Testis (tissue), 3 donors: ENCODE results near the gene IFNG. TPM values are rescaled to one million over a fixed set of nuclear protein-coding genes. Genes with fewer than 3 reads are reported as not detected.

Experiments used
- DNase-seq: peaks from one replicate; pipeline ENCODE4 v3.0.0-alpha.2; 2019
- H3K27ac ChIP-seq, 2 donors: fragments of 200-600 bp; sonication (generic); one replicate each; pipeline ENCODE4 v1.5.1; 2019
- H3K27me3 ChIP-seq: fragments of 200-600 bp; sonication (generic); one replicate; pipeline ENCODE4 v1.5.1; 2019
- H3K36me3 ChIP-seq: fragments of 200-600 bp; sonication (generic); one replicate; pipeline ENCODE4 v1.5.1; 2017; ENCODE audit warnings: low read depth; ENCODE audit errors: missing control alignments
- H3K4me1 ChIP-seq: fragments of 200-600 bp; sonication (generic); one replicate; pipeline ENCODE4 v1.5.1; 2019
- H3K4me3 ChIP-seq, 2 donors: fragments of 200-600 bp; sonication (generic); one replicate each; pipeline ENCODE4 v1.5.1; 2017 to 2019
- H3K9me3 ChIP-seq: fragments of 200-600 bp; sonication (generic); one replicate; pipeline ENCODE4 v1.5.1; 2017
- POLR2A ChIP-seq: fragments of 450-650 bp; IDR thresholded peaks from one replicate; pipeline ENCODE4 v1.6.1; 2017; ENCODE audit warnings: antibody characterized with exemption, mild to moderate bottlenecking, moderate library complexity
- WGBS, 2 donors: methylation state at CpG; one replicate each; pipeline ENCODE4 v1.1.5; 2018; 5-methylcytosine and 5-hydroxymethylcytosine counted together
- intact Hi-C: fragments of 100-400 bp; cut with DNase I; formaldehyde crosslinking; loops from one replicate; pipeline ENCODE4 v1.15.1; 2023; ENCODE audit warnings: low total_unique reads
- polyA plus RNA-seq: library from polyadenylated mRNA; stranded (reverse); fragments of 350-450 nt; fragmentation: Illumina TruSeq; extraction: RNeasy Lipid Tissue Mini Kit (QIAGEN cat#74804); gene quantifications from one replicate; pipeline ENCODE4 v1.2.3, GENCODE V29; 2014; ENCODE audit warnings: low read depth, low replicate concordance; ENCODE audit not compliant: insufficient read depth
- total RNA-seq, 2 donors: library from RNA; depleted of rRNA; stranded (reverse); fragments of >200 nt; gene quantifications; one replicate each; pipeline ENCODE4 v1.2.3, GENCODE V29; 2016
- TF ChIP-seq, protein P1 (sequence below), 3 experiments: fragments of 450-650 bp in 2 of 3; fragments of 200-600 bp in 1 of 3; sonication (generic) in 1 of 3; IDR thresholded peaks; one replicate each; pipeline ENCODE4 v1.5.1; 2016 to 2019; ENCODE audit warnings: antibody characterized with exemption in 3 of 3, mild to moderate bottlenecking in 2 of 3, moderate library complexity in 1 of 3

Gene IFNG
- total and polyA plus RNA-seq, 3 donors from 2014 or later, result 0.26 TPM; not detected in 2

DNA sequence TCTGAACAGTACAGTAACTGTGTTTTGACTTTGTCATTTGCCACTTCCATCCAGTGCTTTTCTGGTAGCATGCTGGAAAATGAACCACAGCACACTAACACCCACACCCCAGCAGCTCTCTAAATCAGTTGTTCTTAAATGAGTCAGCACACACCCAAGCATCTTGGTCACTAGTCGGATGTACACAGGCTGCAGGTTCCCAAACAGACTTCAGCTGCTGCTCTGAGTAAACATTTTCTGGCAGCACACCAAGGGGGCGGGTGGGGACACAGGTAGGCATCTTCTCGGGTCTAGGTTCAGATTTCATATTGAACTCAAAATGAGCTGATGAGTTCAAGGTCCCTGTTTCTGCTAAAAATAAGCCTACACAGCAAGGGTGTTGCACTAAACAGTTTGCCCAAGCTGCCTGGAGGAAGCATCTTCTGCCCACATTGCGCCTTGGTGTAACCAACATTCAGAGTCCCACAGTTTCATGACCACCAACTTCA lies 39.8 kb downstream of the IFNG start:
- WGBS, 2 donors, result 82 to 84% methylated on average over 4 of the region's 4 CpGs
- H3K27me3 ChIP-seq, result no peaks in the 10 kb centered on the region
- H3K4me3 ChIP-seq, result no peak overlapping the region
- no peak overlapping the region for H3K27ac ChIP-seq
- DNase-seq, result no peak
- TF ChIP-seq POLR2A, result no peak
- TF ChIP-seq, protein P1, sequence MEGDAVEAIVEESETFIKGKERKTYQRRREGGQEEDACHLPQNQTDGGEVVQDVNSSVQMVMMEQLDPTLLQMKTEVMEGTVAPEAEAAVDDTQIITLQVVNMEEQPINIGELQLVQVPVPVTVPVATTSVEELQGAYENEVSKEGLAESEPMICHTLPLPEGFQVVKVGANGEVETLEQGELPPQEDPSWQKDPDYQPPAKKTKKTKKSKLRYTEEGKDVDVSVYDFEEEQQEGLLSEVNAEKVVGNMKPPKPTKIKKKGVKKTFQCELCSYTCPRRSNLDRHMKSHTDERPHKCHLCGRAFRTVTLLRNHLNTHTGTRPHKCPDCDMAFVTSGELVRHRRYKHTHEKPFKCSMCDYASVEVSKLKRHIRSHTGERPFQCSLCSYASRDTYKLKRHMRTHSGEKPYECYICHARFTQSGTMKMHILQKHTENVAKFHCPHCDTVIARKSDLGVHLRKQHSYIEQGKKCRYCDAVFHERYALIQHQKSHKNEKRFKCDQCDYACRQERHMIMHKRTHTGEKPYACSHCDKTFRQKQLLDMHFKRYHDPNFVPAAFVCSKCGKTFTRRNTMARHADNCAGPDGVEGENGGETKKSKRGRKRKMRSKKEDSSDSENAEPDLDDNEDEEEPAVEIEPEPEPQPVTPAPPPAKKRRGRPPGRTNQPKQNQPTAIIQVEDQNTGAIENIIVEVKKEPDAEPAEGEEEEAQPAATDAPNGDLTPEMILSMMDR (IDR thresholded peaks at IDR 0.05), result no peak
- intact Hi-C loops, result no loop called here
- no peaks in the 10 kb centered on the region for H3K36me3 ChIP-seq
- H3K4me1 ChIP-seq, result no peaks in the 10 kb centered on the region
- no peaks in the 10 kb centered on the region for H3K9me3 ChIP-seq

DNA sequence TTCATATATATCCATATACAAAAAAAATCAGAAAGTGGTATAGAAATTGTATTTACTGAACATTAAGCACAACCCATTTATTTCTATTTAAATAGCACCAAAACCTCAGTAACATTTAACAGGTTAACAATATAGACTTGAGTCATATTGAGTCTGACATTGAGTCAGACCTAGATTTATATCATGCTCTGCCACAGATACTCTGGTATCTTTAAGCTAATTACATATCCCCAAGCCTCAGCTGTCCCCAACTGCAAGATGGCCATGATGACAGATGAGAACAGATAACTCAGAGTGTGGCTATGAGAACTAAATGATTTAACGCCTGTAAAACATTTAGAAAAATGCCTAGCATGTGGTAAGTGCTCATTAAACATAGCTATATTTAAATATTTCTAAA lies 40.3 kb downstream of the IFNG start:
- Histone ChIP-seq H3K4me1 (no peaks in the 10 kb centered on the region), H3K27me3 (no peaks in the 10 kb centered on the region), H3K9me3 (no peaks in the 10 kb centered on the region), H3K27ac (no peak overlapping the region), H3K36me3 (no peaks in the 10 kb centered on the region), H3K4me3 (no peak overlapping the region)
- intact Hi-C loops, result no loop called here
- no peak for TF ChIP-seq POLR2A
- TF ChIP-seq, protein P1 (IDR thresholded peaks at IDR 0.05), result no peak
- 82 to 88% methylated on average over 1 of the region's 1 CpG for WGBS, 2 donors
- no peak for DNase-seq

- intact Hi-C loops, result no loop called here
These were observed 41.3 kb downstream of the IFNG start for GRCh38 chr12:68118096-68118755.

GRCh38 chr12:68117661-68118060 lies 41.9 kb downstream of the IFNG start:
- no peaks in the 10 kb centered on the region for H3K27me3 ChIP-seq
- no peaks in the 10 kb centered on the region for H3K4me1 ChIP-seq
- H3K36me3 ChIP-seq, result no peaks in the 10 kb centered on the region
- TF ChIP-seq POLR2A, result no peak
- TF ChIP-seq, protein P1 (IDR thresholded peaks at IDR 0.05), result no peak
- 71 to 78% methylated on average over 3 of the region's 3 CpGs for WGBS, 2 donors
- no peak overlapping the region for H3K27ac ChIP-seq
- no peak for DNase-seq
- H3K4me3 ChIP-seq, result no peak overlapping the region
- intact Hi-C loops, result no loop called here
- H3K9me3 ChIP-seq, result no peaks in the 10 kb centered on the region

More at GRCh38 chr12:68118096-68118755, 41.3 kb downstream of the IFNG start:
- no peak overlapping the region for H3K27ac ChIP-seq
- H3K4me1 ChIP-seq, result no peaks in the 10 kb centered on the region
- H3K4me3 ChIP-seq, result no peak overlapping the region
- no peaks in the 10 kb centered on the region for H3K27me3 ChIP-seq
- no peak for TF ChIP-seq POLR2A
- TF ChIP-seq, protein P1 (IDR thresholded peaks at IDR 0.05), result no peak
- H3K9me3 ChIP-seq, result no peaks in the 10 kb centered on the region
- DNase-seq, result no peak
- WGBS, 2 donors, result 75 to 82% methylated on average over 7 of the region's 7 CpGs
- H3K36me3 ChIP-seq, result no peaks in the 10 kb centered on the region

DNA sequence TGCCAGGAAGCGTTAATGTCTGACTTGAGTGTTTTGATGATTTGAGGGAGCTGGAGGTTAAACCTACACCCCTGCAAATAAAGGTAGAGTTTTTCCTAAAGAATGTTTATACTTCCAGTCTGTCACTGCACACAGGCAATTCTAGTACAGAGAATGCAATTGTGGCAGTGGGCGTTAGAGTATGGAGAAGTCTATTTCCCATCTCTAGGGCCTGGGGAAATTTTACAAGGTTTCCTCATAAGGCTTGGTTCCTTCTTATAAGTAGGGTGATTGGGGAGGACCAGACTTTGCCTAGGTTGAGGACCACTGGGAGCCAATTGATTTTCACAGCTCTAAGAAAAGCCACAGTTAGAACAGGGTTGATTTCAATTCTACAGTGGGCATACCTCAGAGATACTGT lies 44.3 kb downstream of the IFNG start:
- Histone ChIP-seq H3K4me1 (no peaks in the 10 kb centered on the region), H3K4me3 (no peak overlapping the region), H3K27me3 (no peaks in the 10 kb centered on the region), H3K27ac (no peak overlapping the region), H3K9me3 (no peaks in the 10 kb centered on the region), H3K36me3 (no peaks in the 10 kb centered on the region)
- WGBS, 2 donors, result 94 to 95% methylated on average over 2 of the region's 2 CpGs
- no peak for DNase-seq
- TF ChIP-seq POLR2A, result no peak
- TF ChIP-seq, protein P1 (IDR thresholded peaks at IDR 0.05), result no peak
- intact Hi-C loops, result no loop called here
